RWPE1 (cell line): ENCODE data around the gene VTA1.
"Not testable (repeated sequence)": the region's sequence is repeated elsewhere in the genome, so short reads cannot be mapped to it uniquely, and the experiment has no call there.

Experiments used
- CTCF ChIA-PET: fragments of 350-600 bp; sonication (Branson Sonifier 250); formaldehyde crosslinking; extraction: SDS; loops from one replicate; lab custom pipeline; 2021; lab: Yijun Ruan, JAX
- POLR2A ChIA-PET: fragments of 400-600 bp; formaldehyde crosslinking; extraction: SDS; loops from one replicate; lab custom pipeline; 2020; ENCODE audit warnings: antibody characterized with exemption; ENCODE audit not compliant: low non-redundant PET; lab: Yijun Ruan, JAX
- DNase-seq: peaks from one replicate; pipeline ENCODE4 v3.0.0; 2012; ENCODE audit warnings: low spot score
- H3K27ac ChIP-seq: fragments of 450-650 bp; 2 replicates; pipeline ENCODE4 v1.5.1; 2017
- TF ChIP-seq, protein P1 (sequence below): fragments of 450-650 bp; conservative IDR thresholded peaks from 2 replicates; pipeline ENCODE4 v1.5.1; 2017; ENCODE audit warnings: low read depth, mild to moderate bottlenecking

VTA1 gene

DNA sequence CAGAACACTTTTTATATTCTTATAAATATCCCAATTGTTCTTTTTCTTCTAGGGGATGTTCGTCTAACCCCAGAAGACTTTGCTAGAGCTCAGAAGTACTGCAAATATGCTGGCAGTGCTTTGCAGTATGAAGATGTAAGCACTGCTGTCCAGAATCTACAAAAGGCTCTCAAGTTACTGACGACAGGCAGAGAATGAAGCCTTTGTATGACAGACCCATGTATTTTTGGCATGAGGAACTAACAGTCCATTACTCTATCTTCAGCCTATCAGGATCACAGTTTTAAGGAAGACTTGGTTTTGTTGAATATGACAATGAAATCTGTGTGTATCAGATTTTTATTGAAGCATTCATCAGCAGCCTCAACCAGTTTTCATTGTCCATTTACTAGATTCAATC lies 71.4 kb downstream of the VTA1 start:
- CTCF ChIA-PET, result interaction anchor here (0.6 to 1.3 kb wide), 3 partner anchors 11 to 19 kb away, joined by 3 read pairs; no protein-coding TSS in a partner anchor
- POLR2A ChIA-PET, result no interaction called here
- TF ChIP-seq, protein P1, sequence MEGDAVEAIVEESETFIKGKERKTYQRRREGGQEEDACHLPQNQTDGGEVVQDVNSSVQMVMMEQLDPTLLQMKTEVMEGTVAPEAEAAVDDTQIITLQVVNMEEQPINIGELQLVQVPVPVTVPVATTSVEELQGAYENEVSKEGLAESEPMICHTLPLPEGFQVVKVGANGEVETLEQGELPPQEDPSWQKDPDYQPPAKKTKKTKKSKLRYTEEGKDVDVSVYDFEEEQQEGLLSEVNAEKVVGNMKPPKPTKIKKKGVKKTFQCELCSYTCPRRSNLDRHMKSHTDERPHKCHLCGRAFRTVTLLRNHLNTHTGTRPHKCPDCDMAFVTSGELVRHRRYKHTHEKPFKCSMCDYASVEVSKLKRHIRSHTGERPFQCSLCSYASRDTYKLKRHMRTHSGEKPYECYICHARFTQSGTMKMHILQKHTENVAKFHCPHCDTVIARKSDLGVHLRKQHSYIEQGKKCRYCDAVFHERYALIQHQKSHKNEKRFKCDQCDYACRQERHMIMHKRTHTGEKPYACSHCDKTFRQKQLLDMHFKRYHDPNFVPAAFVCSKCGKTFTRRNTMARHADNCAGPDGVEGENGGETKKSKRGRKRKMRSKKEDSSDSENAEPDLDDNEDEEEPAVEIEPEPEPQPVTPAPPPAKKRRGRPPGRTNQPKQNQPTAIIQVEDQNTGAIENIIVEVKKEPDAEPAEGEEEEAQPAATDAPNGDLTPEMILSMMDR, result no peak

DNA sequence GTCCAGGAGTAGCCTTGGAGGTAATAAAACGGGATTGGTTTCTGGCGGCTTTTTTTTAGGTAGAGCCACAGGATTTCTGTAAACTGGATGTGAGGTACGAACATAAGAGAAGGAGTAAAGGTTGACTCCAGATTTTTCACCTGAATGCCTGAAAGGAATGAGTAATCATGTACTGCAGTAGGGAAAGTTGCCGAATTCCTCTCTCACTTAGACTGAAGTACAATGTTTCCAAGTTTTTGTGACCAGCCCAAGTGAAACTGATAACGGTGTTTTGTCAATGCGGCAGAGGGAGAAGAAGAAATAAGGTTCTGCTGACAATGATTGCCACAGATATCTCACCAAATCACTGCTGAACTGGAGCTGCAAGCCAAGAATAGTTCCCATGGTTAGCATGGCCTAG lies 75.0 kb downstream of the VTA1 start:
- POLR2A ChIA-PET, result no interaction called here
- CTCF ChIA-PET, result interaction anchor here (1.1 kb wide), 1 partner anchor 47 kb away, joined by 3 read pairs; no protein-coding TSS in a partner anchor

More for the DNA sequence above, 71.4 kb downstream of the VTA1 start:
- no peak for DNase-seq
- no peak overlapping the region for H3K27ac ChIP-seq

DNA sequence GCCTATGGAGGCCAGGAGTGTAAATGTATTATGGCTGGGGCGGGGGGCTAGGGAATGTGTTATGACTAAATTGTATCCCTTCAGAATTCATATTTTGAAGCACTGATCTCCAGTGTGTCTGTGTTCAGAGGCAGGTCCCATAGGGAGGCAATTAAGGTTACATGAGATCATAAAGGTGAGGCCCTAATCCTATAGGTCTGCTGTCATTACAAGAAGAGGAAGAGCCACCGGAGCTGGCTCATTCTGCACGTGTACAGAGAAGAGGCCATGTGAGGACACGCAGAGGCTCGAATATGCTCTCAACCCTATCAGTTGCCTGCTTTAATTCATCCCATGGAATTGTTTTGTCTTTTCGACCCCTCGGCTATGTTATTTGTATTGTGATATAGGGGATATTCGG lies 76.9 kb downstream of the VTA1 start:
- H3K27ac ChIP-seq, result no peak overlapping the region
- CTCF ChIA-PET, result no interaction called here
- TF ChIP-seq, protein P1, result no peak
- POLR2A ChIA-PET, result no interaction called here
- no peak for DNase-seq

More for the DNA sequence above, 75.0 kb downstream of the VTA1 start:
- no peak for DNase-seq
- H3K27ac ChIP-seq, result no peak overlapping the region
- TF ChIP-seq, protein P1, result no peak

DNA sequence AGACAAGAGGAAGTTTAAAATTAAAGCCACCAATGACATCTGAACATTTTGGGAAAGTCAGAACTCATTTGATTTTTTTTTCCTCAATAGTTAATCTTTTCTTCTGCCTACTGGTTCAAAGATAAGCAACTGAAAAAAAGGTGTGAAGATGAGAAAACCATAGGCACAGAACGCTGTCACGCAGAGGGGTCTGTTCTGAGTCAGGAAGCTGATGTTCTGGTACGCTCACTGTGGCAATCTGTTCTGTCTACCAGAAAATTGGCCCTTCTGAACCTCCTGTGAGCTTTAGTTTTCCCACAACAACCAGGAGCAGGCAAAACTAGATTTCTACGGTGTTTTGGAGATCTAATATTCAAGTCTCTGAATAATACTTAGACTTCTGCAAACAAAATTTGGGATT lies 78.1 kb downstream of the VTA1 start:
- DNase-seq, result no peak
- CTCF ChIA-PET, result no interaction called here
- POLR2A ChIA-PET, result no interaction called here
- TF ChIP-seq, protein P1, result no peak
- no peak overlapping the region for H3K27ac ChIP-seq

DNA sequence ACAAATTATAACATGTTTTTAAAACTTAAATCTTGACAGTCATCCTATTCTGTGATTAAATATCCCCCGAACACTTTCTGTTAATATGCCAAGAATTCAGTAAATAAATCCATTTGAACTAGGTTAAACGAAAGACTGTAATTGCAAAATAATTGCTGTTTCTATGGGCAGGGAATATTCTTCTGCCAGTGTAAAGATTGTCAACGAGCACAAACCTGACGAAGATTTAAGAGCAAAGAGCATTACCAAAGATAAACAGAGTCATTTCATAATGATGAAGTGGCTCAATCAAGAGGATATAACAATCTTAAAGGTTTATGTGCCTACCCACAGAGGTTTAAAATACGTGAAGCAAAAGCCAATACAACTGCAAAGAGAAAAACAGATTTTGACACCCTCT lies 78.5 kb downstream of the VTA1 start:
- TF ChIP-seq, protein P1, result no peak
- ChIA-PET POLR2A (no interaction called here), CTCF (no interaction called here)
- no peak for DNase-seq
- no peak overlapping the region for H3K27ac ChIP-seq

DNA sequence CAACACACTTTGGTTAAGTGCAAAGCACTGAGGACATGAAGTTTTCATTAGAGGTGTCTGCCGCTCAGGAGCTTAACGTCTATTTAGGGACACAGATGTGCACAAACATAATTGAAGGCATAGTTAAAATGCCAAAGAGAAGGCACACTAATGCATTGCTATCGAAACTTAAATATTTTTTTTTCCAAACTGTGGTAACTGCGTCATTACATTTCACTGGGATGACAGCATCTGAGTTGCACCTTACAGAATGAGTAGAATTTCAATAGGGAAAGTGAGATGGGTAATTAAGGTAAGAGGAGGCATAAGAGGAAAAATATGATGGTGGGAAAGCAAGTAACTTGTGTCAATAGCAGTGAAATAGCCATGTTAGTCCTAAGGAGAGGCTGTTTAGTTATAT lies 79.7 kb downstream of the VTA1 start:
- CTCF ChIA-PET, result no interaction called here
- DNase-seq, result no peak
- TF ChIP-seq, protein P1, result no peak
- H3K27ac ChIP-seq, result no peak overlapping the region
- POLR2A ChIA-PET, result no interaction called here

DNA sequence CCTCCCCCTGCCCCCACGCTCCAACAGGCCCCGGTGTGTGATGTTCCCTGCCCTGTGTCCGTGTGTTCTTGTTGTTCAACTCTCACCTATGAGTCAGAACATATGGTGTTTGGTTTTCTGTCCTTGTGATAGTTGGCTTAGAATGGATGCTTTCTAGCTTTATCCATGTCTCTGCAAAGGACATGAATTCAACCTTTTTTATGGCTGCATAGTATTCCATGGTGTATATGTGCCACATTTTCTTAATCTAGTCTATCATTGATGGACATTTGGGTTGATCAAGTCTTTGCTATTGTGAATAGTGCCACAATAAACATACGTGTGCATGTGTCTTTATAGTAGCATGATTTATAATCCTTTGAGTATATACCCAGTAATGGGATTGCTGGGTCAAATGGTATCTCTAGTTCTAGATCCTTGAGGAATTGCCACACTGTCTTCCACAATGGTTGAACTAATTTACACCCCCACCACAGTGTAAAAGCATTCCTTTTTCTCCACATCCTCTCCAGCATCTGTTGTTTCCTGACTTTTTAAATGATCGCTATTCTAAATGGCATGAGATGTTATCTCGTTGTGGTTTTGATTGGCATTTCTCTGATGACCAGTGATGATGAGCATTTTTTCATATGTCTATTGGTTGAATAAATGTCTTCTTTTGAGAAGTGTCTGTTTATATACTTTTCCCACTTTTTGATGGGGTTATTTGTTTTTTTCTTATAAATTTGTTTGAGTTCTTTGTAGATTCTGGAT lies 82.6 kb downstream of the VTA1 start:
- POLR2A ChIA-PET, DNase-seq, H3K27ac ChIP-seq, CTCF ChIA-PET: not testable (repeated sequence)

DNA sequence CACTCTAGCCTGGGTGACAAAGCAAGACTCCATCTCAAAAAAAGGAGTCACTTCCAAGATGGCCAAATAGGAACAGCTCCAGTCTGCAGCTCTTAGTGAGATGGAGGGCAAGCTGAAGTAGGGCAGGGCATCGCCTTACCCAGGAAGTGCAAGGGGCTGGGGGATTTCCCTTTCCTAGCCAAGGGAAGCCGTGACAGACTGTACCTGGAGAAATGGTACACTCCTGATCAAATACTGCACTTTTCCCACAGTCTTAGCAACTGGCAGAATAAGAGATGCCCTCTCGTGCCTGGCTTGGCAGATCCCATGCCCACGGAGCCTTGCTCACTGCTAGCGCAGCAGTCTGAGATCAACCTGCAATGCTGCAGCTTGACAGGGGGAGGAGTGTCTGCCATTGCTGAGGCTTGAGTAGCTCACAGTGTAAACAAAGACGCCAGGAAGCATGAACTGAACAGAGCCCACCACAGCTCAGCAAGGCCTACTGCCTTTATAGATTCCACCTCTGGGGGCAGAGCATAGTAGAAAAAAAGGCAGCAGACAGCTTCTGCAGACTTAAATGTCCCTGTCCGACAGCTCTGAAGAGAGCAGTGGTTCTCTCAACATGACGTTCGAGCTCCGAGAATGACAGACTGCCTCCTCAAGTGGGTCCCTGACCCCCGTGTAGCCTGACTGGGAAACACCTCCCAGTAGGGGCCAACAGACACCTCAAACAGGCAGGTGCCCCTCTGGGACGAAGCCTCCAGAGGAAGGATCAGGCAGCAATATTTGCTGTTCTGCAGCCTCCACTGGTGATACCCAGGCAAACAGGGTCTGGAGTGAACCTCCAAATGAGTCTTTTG lies 85.4 kb downstream of the VTA1 start:
- DNase-seq, H3K27ac ChIP-seq, POLR2A ChIA-PET, CTCF ChIA-PET: not testable (repeated sequence)
